ENCODE results near the gene MAST3. TPM values are rescaled to one million over a fixed set of nuclear protein-coding genes. Genes with fewer than 3 reads are reported as not detected.
"Not testable (repeated sequence)": the region's sequence is repeated elsewhere in the genome, so short reads cannot be mapped to it uniquely, and the experiment has no call there.

MAST3 gene
- total and polyA plus RNA-seq, 2 donors (not counting 3 experiments of a cell fraction or from before 2014, with no cell fraction given) = 1.5 to 2.7 TPM

GRCh38 chr19:18104793-18105131 lies 7.2 kb downstream of the MAST3 start:
- CTCF ChIA-PET = interaction anchor here (2.4 kb wide), 1 partner anchor 8 kb away, joined by 13 read pairs; no protein-coding TSS in a partner anchor
- H3K9me3 ChIP-seq (replicated peaks; ENCODE audit: control insufficient read depth, insufficient read depth, low read length) = no peaks in the 10 kb centered on the region
- intact Hi-C loops (cut with micrococcal nuclease) (no loop called here), dilution Hi-C loops (cut with MboI; ENCODE audit: extremely low pct_ligation_motif_present, low sequenced_read_pairs) (no loop called here)
- POLR2A ChIA-PET = no interaction called here
- peak overlapping the region; percentile 17 for H2AFZ ChIP-seq (ENCODE audit: low read depth, low read length)
- no peak overlapping the region for H3K9ac ChIP-seq (replicated peaks; ENCODE audit: extremely low read depth, insufficient read depth, low read length)
- H3K9me1 ChIP-seq (replicated peaks; ENCODE audit: control insufficient read depth, extremely low read depth, insufficient read depth, low read length) = no peaks in the 10 kb centered on the region
- H3K4me3 ChIP-seq (replicated peaks in 1 of 3; ENCODE audit: insufficient read depth in 1 of 3, low read depth in 1 of 3, low read length in 3 of 3) = peak overlapping the region in 1 of 3 experiments; percentile 10
- H3K27me3 ChIP-seq (ENCODE audit: control insufficient read depth in 2 of 2, insufficient read depth in 2 of 2, low read length in 2 of 2) = peaks cover 2 to 4% of the 10 kb centered on the region in 2 experiments
- TF ChIP-seq GATA2 (IDR thresholded peaks at IDR 0.05; ENCODE audit: insufficient read depth, insufficient read length, low read depth, low read length) (no peak), EZH2 (IDR thresholded peaks at IDR 0.05; ENCODE audit: borderline replicate concordance, low read depth, low read length, severe bottlenecking) (no peak), JUN (IDR thresholded peaks at IDR 0.05; ENCODE audit: borderline replicate concordance, insufficient read depth, insufficient read length, low read depth) (no peak), MYC (IDR thresholded peaks at IDR 0.05; ENCODE audit: low read depth, low read length) (no peak), FOS (IDR thresholded peaks at IDR 0.05; ENCODE audit: borderline replicate concordance, insufficient read depth, low read length) (no peak), POLR2AphosphoS5 (IDR thresholded peaks at IDR 0.05; ENCODE audit: insufficient read depth, low read depth, low read length) (no peak), POLR2A (IDR thresholded peaks at IDR 0.05; ENCODE audit: low read depth, low read length) (no peak), CTCF (IDR thresholded peaks at IDR 0.05; ENCODE audit: extremely low read depth in 1 of 2, insufficient read depth in 1 of 2, low read depth in 1 of 2, low read length in 2 of 2) (no peak)
- TF ChIP-seq, protein P1, sequence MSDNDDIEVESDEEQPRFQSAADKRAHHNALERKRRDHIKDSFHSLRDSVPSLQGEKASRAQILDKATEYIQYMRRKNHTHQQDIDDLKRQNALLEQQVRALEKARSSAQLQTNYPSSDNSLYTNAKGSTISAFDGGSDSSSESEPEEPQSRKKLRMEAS (IDR thresholded peaks at IDR 0.05; ENCODE audit: insufficient read depth, insufficient read length) = no peak
- H3K36me3 ChIP-seq (ENCODE audit: control insufficient read depth in 2 of 2, extremely low read depth in 1 of 2, insufficient read depth in 2 of 2, low read length in 2 of 2) = no peaks in the 10 kb centered on the region
- H3K79me2 ChIP-seq (ENCODE audit: control insufficient read depth, insufficient read depth, low read length) = no peaks in the 10 kb centered on the region
- no peaks in the 10 kb centered on the region for H3K4me1 ChIP-seq (ENCODE audit: control insufficient read depth, extremely low read depth, insufficient read depth, low read length)
- H3K27ac ChIP-seq (ENCODE audit: insufficient read depth, low read depth, low read length) = no peak overlapping the region
- peak; percentile 12 for FAIRE-seq
- no peak for DNase-seq (ENCODE audit: low read depth, low spot score)
- H3K4me2 ChIP-seq (ENCODE audit: insufficient read depth, low read length) = peak overlapping the region; percentile 12
- no TSS peak for BruUV-seq (replicated peaks)
- H4K20me1 ChIP-seq (replicated peaks; ENCODE audit: control insufficient read depth, extremely low read depth, insufficient read depth, low read length) = no peaks in the 10 kb centered on the region

DNA sequence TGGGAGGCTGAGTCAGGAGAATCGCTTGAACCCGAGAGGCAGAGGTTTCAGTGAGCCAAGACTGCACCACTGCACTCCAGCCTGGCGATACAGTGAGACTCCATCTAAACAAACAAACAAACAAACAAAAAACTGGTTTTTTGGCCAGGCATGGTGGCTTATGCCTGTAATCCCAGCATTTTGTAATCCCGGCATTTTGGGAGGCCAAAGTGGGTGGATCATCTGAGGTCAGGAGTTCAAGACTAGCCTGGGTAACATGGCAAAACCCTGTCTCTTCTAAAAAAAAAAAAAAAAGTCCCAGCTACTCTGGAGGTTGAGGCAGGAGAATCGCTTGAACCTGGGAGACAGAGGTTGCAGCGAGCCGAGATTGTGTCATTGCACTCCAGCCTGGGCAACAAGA lies 7.7 kb downstream of the MAST3 start:
- BruUV-seq (replicated peaks) = not testable (repeated sequence)

More for the DNA sequence above, 7.7 kb downstream of the MAST3 start:
- H3K27ac ChIP-seq (ENCODE audit: insufficient read depth, low read depth, low read length); intact Hi-C loops (cut with micrococcal nuclease); H3K4me3 ChIP-seq (replicated peaks in 1 of 3; ENCODE audit: insufficient read depth in 1 of 3, low read depth in 1 of 3, low read length in 3 of 3); dilution Hi-C loops (cut with MboI; ENCODE audit: extremely low pct_ligation_motif_present, low sequenced_read_pairs); H2AFZ ChIP-seq (ENCODE audit: low read depth, low read length); POLR2A ChIA-PET; H3K79me2 ChIP-seq (ENCODE audit: control insufficient read depth, insufficient read depth, low read length); H3K4me2 ChIP-seq (ENCODE audit: insufficient read depth, low read length); H4K20me1 ChIP-seq (replicated peaks; ENCODE audit: control insufficient read depth, extremely low read depth, insufficient read depth, low read length); H3K4me1 ChIP-seq (ENCODE audit: control insufficient read depth, extremely low read depth, insufficient read depth, low read length); FAIRE-seq; H3K9ac ChIP-seq (replicated peaks; ENCODE audit: extremely low read depth, insufficient read depth, low read length); H3K36me3 ChIP-seq (ENCODE audit: control insufficient read depth in 2 of 2, extremely low read depth in 1 of 2, insufficient read depth in 2 of 2, low read length in 2 of 2); DNase-seq (ENCODE audit: low read depth, low spot score); H3K9me3 ChIP-seq (replicated peaks; ENCODE audit: control insufficient read depth, insufficient read depth, low read length); H3K27me3 ChIP-seq (ENCODE audit: control insufficient read depth in 2 of 2, insufficient read depth in 2 of 2, low read length in 2 of 2); H3K9me1 ChIP-seq (replicated peaks; ENCODE audit: control insufficient read depth, extremely low read depth, insufficient read depth, low read length): not testable (repeated sequence)
- CTCF ChIA-PET = interaction anchor here (1.0 kb wide), 1 partner anchor 55 kb away, joined by 3 read pairs; no protein-coding TSS in a partner anchor

All from endothelial cell of umbilical vein (primary cell).